Bronchial epithelial cell (primary cell): ENCODE results near the gene SLC26A5. TPM values are rescaled to one million over a fixed set of nuclear protein-coding genes. Genes with fewer than 3 reads are reported as not detected.
A peak's percentile ranks its signal among the peaks of the same experiment; 100 is the strongest.

Source experiments
- DNase-seq: peaks from one replicate; pipeline ENCODE4 v3.0.0-alpha.2; 2010; ENCODE audit warnings: low read depth
- FAIRE-seq: peaks from 2 replicates; lab custom pipeline; 2011; peaks lifted over from hg19 to GRCh38; lab: Jason Lieb, UNC
- H3K27me3 ChIP-seq: 2 replicates; pipeline ENCODE4 v1.5.1; 2011; ENCODE audit warnings: low read length; ENCODE audit not compliant: control insufficient read depth, insufficient read depth
- H3K36me3 ChIP-seq: 2 replicates; pipeline ENCODE4 v1.5.1; 2011; ENCODE audit warnings: low read length; ENCODE audit not compliant: control insufficient read depth, insufficient read depth
- H3K4me3 ChIP-seq: 2 replicates; pipeline ENCODE4 v1.5.1; 2011; ENCODE audit warnings: mild to moderate bottlenecking, low read depth, low read length, control low read depth
- CTCF ChIP-seq: IDR thresholded peaks from 2 replicates; pipeline ENCODE4 v1.5.1; 2011; ENCODE audit warnings: mild to moderate bottlenecking, moderate library complexity, low read length, control low read depth, inconsistent platforms; ENCODE audit not compliant: insufficient read depth, severe bottlenecking
- total RNA-seq: library from RNA; depleted of rRNA; stranded (reverse); fragments of >200 nt; gene quantifications from 2 replicates; pipeline ENCODE4 v1.2.1, GENCODE V29; 2014

Gene SLC26A5
- total RNA-seq, 1 donor from 2014 or later, result not detected

GRCh38 chr7:103466814-103467213 is 20.8 kb upstream of the SLC26A5 start:
- no peak for DNase-seq

GRCh38 chr7:103462358-103462757 is 16.4 kb upstream of the SLC26A5 start:
- Histone ChIP-seq H3K36me3 (no peaks in the 10 kb centered on the region), H3K27me3 (no peaks in the 10 kb centered on the region), H3K4me3 (no peak overlapping the region)
- DNase-seq (no peak), FAIRE-seq (no peak)
- no peak for TF ChIP-seq CTCF

More at GRCh38 chr7:103466814-103467213, 20.8 kb upstream of the SLC26A5 start:
- H3K36me3 ChIP-seq, result no peaks in the 10 kb centered on the region
- FAIRE-seq, result no peak
- no peaks in the 10 kb centered on the region for H3K27me3 ChIP-seq
- no peak for TF ChIP-seq CTCF
- no peak overlapping the region for H3K4me3 ChIP-seq

GRCh38 chr7:103447073-103447960 is 1.3 kb upstream of the SLC26A5 start:
- Histone ChIP-seq H3K36me3 (no peaks in the 10 kb centered on the region), H3K27me3 (peaks cover 13% of the 10 kb centered on the region), H3K4me3 (no peak overlapping the region)
- peak; percentile 84 for TF ChIP-seq CTCF
- DNase-seq, result peak; percentile 53
- no peak for FAIRE-seq

- no peak for TF ChIP-seq CTCF
- peaks cover 13% of the 10 kb centered on the region for H3K27me3 ChIP-seq
Measured at GRCh38 chr7:103445228-103446048, 569 bp downstream of the SLC26A5 start.

GRCh38 chr7:103439661-103440060 is 6.3 kb downstream of the SLC26A5 start:
- DNase-seq (no peak), FAIRE-seq (no peak)
- no peaks in the 10 kb centered on the region for H3K36me3 ChIP-seq
- H3K4me3 ChIP-seq, result no peak overlapping the region
- peaks cover 4% of the 10 kb centered on the region for H3K27me3 ChIP-seq
- TF ChIP-seq CTCF, result no peak

More at GRCh38 chr7:103445228-103446048, 569 bp downstream of the SLC26A5 start:
- Histone ChIP-seq H3K4me3 (peak overlapping the region; percentile 27), H3K36me3 (no peaks in the 10 kb centered on the region)
- FAIRE-seq, result no peak
- no peak for DNase-seq
